Endometrial microvascular endothelial cells (primary cell): ENCODE results near the gene USP31. TPM values are rescaled to one million over a fixed set of nuclear protein-coding genes. Genes with fewer than 3 reads are reported as not detected.

Source experiments
- in situ Hi-C: cut with HindIII; loops from 2 replicates; pipeline ENCODE4 v1.10.0; 2017; ENCODE audit warnings: low sequenced_read_pairs, low pct_unique_long_range_greater_than_20kb; ENCODE audit errors: inconsistent ontology term
- total RNA-seq: library from RNA; depleted of rRNA; stranded (reverse); fragments of >200 nt; gene quantifications from one replicate; pipeline ENCODE4 v1.2.3, GENCODE V29; 2015; ENCODE audit errors: inconsistent ontology term

The USP31 gene
- total RNA-seq, 1 donor from 2014 or later: 12.7 TPM

DNA sequence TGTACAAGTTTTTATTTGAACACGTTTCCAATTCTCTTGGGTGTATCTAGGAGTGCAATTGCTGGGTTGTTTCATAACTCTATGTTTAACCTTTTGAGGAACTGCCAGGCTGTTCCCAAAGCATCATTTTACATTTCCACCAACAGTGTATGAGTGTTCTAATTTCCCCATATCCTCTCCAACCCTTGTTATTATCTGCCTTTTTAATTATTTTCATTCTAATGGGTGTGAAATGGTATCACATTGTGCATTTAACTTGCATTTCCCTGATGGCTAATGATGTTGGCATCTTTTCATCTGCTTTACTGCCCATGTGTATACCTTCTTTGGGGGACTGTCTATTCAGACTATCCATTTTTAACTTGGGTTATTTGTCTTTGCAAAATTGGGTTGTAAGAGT is 104.2 kb downstream of the USP31 start:
- in situ Hi-C loops: no loop called here

DNA sequence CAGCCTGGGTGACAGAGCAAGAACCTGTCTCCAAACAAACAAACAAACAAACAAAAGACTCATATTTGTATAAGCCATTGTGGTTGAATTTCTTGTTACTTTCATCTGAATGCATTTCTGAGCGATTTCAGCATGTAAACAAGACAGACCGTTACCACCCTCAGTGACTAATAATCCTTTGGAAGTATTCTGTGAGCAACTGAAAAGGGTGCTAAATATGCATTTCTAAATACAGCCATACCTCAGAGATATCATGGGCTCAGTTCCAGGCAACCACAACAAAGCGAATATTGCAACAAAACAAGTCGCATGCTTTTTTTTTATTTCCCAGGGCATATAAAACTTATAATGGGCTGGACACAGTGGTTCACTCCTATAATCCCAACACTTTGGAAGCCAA is 109.0 kb downstream of the USP31 start:
- in situ Hi-C loops: no loop called here

DNA sequence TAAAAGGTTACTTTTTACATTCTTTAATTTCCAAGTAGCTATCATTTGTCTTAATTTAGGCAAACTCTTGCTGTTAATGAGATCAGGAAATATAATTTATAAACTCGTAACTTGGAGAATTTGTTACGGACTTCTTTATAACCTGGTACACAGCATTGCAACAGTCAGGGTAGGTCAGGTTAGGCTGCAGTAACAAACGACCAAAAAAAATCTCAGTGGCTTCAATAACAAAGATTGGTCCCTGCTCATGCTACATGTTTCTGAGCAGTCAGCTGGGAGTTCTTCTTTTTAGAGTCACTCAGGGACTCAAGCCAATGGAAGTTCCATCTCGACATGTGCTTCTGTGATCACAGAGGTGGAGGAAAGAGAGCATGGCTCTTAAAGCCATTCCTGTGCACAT is 110.1 kb downstream of the USP31 start:
- in situ Hi-C loops: no loop called here

DNA sequence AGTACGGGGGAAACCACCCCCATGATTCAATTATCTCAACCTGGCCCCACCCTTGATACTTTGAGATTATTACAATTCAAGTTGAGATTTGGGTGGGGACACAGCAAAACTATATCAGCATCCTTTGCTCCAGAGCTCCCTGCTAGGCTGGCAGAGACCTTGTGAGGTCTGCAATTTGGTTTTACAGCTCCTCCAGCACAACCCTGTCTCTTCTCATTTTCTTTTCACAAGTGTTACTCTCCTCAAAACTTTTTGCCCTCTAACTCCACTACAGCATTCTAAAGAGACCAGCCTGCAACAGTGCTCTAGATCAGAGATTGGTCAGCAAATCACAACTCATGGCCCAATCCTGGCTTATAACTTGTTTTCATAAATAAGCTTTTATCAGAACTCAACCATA is 114.0 kb downstream of the USP31 start:
- in situ Hi-C loops: no loop called here

DNA sequence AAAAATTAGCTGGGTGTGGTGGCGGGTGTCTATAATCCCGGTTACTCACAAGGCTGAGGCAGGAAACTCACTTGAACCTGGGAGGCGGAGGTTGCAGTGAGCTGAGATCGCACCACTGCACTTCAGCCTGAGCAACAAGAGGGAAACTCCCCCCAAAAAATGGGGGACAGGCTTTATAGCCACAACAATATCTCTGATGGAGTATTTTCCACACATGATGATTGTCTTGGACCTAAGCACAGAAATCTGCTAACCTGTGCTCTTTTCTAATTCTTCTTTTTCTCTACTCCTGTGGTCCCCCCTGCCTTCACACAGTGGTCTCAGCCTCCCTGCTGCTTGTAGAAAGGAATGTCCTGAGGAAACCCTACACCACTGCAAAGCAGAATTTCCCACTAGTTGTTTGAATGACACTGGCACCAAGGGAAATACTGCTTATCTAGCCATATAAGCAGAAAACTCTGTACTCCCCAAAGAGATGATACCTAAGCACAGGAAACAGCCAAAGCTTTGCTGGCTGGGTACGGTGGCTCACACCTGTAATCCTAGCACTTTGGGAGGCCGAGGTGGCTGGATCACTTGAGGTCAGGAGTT is 117.6 kb downstream of the USP31 start:
- in situ Hi-C loops: no loop called here

DNA sequence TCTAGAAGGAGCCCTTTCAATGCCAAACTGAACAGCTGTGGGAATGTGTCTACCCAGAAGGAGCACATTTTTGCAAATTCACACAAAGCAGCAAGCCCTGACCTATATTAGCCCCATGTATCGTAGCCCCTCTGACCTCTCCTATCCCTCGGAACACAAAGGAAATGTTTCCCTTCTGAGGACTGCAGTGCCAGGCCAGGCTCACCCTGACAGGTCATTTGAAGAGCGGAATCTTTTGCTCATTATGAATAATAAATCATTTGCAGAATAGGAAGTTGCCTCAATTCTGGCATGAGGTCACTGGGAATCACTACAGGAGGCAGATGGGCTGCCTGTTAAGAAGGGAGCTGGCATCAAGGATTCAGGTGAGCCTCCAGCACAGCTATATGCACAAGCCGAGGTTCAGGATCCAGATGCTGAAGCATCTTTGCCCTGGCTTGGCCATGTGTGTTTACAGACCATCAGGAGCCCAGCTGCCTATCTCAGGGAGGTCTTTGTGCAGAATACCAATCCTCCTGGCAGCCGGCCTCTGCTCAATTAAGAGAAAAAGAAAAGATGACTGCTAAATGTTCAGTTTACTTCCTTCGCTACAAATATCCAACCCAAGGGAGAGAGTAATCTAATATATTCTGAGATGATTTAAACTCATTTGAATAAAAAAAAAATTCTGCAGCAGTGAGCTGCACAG is 119.4 kb downstream of the USP31 start:
- in situ Hi-C loops: no loop called here

DNA sequence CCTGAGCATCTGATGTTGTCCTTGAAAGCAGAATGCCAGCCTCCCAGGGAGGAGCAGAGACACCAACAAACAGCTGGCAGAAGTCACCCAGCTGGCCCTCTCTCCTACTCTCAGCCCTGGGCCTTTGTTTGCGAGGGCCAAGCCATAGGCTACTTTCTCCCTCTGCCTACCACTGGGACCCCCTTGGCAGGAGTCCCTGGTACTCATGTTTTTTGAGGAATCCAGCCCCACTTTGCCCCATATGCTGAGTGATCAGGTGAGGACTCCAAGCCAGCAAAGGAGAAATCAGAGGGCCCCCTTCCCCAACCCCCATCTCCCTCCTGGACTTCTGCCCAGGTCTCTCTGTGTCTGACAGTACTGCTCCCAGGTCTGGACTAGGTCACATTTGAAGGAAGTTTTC is 121.9 kb downstream of the USP31 start:
- in situ Hi-C loops: no loop called here

DNA sequence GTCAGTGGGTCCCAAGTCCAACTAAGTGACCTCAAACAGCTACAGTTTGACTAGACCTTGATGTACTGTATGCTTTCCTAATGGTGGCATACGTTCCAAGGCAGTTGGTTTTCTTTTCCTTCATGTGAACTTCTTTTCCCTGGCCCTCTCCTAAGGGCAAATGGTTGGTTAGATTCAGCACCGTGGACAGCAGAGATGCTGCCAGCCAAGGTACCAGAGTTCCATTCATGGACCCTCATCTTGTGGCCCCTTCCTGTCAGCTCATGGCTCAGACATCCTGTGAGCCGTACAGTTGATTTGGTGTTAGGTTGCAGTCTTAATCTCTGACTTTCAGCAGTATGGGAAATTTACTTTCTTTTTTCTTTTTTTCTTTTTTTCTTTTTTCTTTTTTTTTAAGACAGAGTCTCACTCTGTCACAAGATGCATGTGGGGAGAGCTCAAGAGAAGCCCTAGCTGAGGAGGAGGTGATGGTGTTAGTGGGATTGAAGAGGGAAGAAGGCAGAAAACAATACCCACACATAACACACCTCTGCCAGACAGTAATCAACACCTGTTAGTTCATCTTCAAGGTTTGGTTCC is 122.4 kb downstream of the USP31 start:
- in situ Hi-C loops: no loop called here

DNA sequence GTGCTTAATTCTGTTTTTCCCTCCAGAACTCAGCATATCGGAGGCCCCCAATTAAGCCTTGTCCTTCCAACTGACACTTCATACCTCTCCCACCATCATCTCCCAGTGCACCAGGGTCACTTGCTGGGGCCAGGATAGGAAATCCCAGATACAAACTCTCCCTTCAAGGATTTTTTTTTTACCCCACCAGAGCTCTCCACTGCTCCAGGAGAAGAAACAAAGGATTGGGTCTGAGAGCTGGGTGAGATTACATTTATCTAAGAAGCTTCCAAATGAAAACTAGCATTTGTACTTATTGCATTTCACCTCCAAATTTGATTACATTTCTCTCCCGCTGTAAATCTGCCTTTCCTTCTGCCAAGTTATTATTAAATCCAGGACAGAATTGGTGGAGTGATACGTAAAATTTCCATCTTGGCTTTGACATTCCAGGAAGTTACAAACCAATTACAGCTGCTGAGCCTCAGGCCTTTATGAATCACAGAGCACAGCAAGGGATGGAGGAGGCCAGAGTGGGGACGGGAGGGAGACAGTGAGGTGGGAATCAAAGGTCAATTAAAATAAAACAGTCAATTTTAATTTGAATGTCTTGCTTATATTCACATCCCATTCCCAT is 123.5 kb downstream of the USP31 start:
- in situ Hi-C loops: no loop called here

DNA sequence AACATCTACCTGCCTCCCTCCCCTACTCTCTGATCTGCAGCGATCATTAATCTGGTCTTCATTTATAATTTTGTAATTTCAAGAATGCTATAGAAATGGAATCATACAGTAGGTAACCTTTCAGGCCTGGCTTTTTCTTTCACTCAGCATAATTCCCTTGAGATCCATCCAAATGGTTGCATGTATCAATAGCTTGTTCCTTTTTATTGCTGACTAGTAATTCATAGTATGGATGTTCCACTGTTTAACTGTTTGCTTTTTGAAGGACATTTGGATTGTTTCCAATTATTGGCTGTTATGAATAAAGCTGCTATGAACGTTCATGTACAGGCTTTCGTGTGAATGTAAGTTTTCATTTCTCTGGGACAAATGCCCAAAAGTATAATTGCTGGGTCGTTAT is 125.2 kb downstream of the USP31 start:
- in situ Hi-C loops: no loop called here

DNA sequence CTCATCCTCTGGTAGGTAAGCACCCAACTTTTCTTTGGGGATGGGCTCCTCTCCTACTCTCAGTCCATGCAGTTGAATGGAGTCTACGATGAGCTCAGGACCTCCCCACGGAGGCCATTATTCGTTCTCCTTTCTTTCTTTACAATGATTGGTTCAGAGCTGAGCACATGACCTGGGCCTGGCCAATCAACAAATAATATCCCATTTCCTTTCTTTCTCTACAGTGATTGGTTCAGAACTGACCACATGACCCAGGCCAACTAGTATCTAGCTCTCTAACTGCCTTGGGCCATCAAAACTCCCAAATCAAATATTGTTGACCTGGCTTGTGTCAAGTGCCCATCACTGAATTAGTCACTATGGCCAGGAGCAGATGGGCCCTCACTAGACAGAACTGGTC is 129.2 kb downstream of the USP31 start:
- in situ Hi-C loops: no loop called here

DNA sequence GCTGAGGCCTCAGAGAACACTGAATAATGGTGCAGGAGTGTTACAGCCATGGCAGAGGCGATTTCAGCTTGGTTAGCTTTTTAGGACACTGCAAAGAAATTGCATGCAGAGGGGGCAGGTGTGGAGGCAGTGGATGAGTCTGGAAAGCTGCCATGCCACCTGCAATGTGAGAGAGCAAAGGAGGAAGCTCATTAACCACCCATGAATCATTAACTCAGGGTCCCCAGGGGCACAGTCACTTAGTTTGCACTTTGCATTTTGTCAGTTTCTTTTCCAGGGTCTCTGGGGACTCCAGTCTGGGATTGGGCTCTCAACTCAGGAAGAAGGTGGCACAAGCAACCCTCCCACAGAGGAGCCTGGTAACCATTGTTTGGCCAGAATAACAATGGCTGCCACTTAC is 132.9 kb downstream of the USP31 start:
- in situ Hi-C loops: no loop called here

DNA sequence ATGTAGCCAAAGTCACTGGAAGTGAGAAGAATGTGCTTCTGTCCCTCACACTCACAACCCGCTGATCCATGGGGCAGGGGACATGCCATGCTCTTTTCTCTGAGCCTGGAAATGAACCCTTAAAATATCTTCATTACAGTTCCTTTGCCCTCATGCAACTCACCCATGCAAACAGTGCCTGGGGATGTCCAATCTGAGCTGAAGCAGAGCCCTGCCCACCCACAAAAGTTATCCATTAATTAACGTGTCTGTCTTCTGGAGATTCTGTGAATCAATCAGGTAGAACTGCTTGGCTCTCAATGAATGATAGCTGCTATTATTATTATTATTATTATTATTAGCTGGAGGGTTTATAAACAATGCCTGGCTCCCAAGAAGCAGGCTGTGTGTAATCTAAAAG is 133.7 kb downstream of the USP31 start:
- in situ Hi-C loops: no loop called here

DNA sequence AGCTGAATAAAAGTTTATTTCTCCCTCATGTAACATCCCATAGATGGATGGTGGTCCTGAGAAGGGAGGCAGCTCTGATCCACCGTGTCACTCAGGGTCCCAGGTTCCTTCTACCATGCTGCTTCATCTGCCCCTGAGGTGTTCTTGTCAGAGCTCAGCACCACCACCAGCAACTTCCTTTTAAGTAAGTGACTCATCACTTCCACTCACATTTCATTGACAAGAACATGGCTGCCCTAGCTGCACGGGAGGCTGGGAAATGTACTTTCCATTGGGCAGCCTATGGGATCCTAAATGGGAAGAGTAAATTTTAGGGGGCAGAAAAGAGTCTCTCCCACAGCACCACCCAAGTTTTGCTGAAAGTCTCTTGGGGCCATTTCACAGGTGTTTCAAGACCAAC is 134.7 kb downstream of the USP31 start:
- in situ Hi-C loops: no loop called here

Other genes starting within 250 kb of the USP31 start
- not detected for gene SCNN1G, start 33.3 kb upstream of the USP31 start, total RNA-seq
- gene SCNN1B, start 152.8 kb upstream of the USP31 start, total RNA-seq: not detected